ENCODE data around the gene SNRNP40.
"Not testable (repeated sequence)": the region's sequence is repeated elsewhere in the genome, so short reads cannot be mapped to it uniquely, and the experiment has no call there.

Gene SNRNP40

DNA sequence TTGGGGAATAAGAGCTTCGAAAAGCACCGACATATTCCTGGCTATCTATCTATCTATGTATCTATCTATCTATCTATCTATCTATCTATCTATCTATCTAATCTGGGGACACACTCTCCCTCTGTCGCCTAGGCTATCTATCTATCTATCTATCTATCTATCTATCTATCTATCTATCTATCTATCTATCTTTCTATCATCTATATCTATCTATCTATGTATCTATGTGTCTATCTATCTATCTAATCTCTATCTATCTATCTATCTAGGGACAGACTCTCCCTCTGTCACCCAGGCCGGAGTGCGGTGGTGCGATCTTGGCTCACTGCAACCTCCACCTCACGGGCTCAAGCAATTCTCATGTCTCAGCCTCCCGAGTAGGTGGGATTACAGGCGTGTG lies 14.2 kb downstream of the SNRNP40 start:
- not testable (repeated sequence) for DNase-seq (ENCODE audit: low spot score)

DNA sequence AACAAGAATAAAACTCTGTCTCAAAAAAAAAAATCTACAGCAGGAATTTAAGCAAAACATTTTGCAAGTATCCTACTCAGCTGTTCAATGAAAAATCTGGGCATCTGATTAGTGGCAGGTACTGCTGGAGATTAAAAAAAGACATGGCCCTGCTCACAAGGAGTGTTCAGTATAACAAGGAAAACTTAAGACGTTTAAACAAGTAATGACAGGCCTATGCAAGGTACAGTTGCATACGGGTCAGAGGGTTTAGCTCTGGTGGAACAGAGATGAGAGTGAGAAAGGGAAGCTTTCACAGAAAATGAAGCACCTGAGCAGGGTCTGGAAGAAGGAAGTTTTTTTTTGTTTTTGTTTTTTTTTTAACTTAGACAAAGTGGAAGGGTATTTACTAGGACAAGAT lies 23.0 kb downstream of the SNRNP40 start:
- no peak for DNase-seq (ENCODE audit: low spot score)

DNA sequence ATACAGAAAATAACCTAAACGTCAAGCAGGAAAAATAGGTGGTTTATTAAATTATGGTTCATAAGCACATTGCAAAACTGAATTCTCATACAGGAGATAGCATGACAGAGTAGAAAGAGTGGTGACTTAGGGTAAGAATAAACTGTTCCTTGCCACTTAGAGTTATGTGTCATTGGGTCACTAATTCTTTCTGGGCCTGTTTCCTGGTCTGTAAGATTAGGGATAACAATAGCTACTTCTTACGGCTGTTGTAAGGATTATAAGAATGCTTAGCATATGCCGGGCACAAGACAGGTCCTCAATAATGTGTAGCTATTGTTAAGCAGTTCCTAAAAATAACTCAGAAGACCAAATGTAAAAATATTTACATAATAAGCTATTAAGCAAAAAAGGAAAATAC lies 24.2 kb downstream of the SNRNP40 start:
- no peak for DNase-seq (ENCODE audit: low spot score)

DNA sequence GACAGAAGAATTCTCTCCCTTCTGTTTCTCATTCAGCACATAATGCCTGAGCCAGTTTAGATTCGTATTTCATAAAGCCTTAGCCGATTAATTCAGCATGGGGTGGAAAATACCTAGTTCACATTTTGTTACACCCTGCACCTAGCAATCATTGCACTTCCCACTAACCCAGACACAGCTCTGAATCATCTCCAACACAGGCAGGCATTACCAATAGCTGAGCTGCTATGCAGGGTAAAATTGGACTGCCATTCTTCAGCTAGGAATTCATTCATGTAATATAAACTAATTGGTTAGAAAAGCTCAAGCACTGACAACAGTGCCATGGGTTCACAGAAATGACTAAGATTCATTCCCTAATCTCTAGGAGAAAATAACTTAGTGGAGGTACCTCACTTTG lies 30.0 kb downstream of the SNRNP40 start:
- DNase-seq (ENCODE audit: low spot score): no peak

DNA sequence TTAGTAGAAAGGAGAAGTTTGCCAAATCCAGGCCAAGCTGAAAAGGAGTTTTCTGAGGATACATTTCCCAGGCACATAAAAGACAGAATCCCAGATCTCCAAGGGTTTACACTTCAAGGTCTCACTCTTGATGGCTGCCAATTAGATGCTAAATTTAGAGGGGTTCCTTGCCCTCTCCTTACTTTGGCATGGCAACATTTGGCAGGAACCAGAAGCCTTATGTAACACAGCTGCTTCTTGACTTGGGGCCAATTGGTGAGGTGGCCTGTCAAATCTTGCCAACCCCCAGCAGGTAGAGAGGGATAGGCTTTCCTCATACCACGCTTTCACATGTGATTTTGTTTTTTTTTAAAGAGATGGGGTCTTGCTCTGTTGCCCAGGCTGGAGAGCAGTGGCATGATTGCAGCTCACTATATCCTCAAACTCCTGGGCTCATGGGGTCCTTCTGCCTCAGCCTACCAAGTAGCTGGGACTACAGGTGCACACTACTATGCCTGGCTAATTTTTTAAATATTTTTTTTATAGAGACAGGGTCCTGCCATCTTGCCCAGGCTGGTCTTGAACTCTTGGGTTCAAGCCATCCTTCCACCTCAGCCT lies 31.7 kb downstream of the SNRNP40 start:
- no peak for DNase-seq (ENCODE audit: low spot score)

DNA sequence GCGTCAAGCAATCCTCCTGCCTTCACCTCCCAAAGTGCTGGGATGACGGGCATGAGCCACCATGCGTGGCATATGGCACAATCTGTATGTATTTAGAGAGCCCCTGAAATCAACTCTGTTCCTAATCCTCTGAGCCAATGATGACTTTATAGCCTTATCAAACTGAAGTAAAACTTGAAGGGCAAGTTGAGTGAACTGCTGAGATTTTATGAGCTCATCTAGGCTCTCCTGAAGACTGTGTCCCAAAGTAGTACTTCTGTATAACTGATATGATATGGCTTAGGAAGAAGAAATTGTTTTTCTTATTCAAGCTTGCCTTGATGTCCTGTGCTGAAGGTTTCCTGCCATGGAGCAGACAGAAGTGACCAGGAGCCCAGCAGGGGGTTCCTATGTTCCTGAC lies 33.2 kb downstream of the SNRNP40 start:
- DNase-seq (ENCODE audit: low spot score): no peak

DNA sequence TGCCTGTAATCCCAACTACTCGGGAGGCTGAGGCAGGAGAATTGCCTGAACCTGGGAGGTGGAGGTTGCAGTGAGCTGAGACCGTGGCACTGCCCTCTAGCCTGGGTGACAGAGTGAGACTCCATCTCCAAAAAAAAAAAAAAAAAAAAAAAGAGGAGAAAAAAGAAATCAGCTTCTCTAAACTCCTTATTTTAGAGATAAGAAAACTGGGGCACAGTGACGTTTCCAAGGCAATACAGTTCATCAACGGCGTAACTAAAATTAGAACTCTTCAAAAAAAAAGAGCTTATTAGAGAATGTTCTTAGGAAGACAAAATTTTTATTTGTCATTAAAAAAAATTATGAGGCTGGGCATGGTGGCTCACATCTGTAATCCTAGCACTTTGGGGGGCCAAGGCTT lies 34.2 kb downstream of the SNRNP40 start:
- not testable (repeated sequence) for DNase-seq (ENCODE audit: low spot score)

DNA sequence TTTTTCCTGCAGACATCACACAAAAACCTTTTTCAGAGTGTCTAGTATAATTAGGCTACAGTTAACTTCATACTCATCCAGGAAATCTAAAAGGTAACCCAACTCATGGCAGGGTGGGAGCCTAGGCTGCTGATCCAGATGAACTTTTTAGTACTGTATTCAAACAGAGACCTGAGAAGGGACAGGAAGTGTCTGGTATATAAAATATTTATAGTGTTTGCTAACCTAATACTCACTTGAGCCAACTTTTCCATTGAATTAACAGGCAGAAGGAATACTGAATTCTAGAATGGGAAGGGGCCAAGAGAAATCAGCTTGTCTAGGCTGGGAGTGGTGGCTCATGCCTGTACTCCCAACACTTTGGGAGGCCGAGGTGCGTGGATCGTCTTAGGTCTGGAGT lies 34.7 kb downstream of the SNRNP40 start:
- DNase-seq (ENCODE audit: low spot score): no peak

DNA sequence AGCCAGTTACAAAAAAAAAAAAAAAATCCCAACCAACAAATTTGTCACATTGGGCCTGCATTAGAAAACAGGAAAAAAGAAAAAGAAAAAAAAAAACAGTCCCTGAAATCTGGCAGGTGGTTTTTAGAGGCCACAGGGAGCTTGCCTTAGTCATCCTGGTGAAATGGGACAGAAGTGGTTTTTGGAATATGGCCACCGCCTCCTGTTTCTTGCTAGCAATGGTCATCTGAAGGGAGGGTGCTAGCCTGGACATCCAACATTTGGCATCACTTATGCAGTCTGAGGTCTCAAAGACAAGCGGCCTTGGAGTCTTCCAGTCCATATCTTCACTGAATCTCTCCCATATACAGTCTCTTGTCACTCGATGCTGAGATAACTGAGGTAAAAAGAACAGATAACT lies 36.8 kb downstream of the SNRNP40 start:
- DNase-seq (ENCODE audit: low spot score): no peak

DNA sequence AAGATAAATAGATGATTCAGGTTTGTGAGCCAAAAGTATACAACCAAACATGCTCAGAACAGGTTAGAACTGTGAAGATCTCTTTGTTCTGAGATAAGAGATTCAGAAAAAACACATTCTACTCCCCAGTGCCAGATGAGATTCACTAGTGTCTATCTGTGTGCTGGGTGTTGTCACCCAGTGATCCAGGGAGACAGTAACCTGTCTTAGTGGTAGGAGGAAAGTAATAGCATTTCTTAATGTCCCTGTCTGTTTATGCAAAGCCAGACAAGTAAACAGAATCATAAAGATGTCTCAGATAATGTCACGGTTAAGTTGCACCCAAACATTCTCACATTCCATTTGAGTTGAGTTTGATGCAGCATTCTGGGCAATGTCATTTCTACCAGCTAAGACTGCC lies 38.0 kb downstream of the SNRNP40 start:
- no peak for DNase-seq (ENCODE audit: low spot score)

DNA sequence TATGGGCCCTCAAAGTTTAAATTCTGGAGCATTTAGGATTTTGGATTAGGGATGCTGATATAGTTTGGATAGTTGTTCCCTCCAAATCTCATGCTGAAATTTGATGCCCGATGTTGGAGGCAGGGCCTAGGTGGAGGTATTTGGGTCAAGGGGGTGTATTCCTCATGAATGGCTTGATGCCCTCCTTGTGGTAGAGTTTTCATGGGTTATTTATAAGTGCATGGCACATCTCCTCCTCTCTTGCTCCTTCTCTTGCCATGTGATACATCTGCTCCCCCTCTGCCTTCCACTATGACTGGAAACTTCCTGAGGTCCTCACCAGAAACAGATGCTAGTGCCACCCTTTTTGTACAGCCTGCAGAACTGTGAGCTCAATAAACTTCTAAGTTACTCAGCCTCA lies 39.4 kb downstream of the SNRNP40 start:
- no peak for DNase-seq (ENCODE audit: low spot score)

DNA sequence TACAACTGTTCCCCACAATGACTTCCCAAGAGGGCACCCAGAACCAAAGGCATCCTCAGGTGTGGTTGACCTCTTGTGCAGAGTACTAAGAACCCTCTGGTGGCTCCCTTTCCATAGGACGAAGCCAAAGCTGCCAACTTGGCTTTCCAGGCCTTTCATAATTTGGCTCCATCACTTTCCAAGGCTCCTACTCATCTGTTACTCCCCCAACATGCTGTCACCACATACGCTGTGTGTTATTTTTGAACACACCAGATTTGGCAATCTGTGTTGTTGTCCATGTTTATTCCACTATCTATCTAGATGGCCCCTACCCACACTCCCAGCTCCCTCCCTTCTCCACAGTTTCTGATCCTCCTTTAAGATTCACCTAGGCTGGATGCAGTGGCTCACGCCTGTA lies 46.7 kb downstream of the SNRNP40 start:
- DNase-seq (ENCODE audit: low spot score): no peak

DNA sequence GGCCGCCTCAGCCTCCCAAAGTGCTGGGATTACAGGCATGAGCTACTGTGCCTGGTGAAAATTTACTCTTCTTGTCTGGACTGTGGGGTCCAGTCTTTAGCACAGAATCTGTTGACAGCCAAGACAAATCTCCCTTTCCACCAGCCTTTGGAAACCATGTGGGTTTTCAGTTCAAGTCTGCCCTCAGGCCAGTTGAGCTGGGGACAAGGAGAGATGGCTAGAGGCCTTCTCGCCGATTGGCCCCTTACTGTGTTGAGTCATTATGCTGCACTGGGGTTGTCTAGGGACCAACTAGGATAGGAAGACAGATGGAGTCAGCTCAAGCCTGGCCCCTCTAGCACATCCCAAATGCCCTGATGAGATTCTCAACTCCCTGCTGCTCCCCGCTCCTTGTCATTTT lies 48.3 kb downstream of the SNRNP40 start:
- DNase-seq (ENCODE audit: low spot score): no peak

DNA sequence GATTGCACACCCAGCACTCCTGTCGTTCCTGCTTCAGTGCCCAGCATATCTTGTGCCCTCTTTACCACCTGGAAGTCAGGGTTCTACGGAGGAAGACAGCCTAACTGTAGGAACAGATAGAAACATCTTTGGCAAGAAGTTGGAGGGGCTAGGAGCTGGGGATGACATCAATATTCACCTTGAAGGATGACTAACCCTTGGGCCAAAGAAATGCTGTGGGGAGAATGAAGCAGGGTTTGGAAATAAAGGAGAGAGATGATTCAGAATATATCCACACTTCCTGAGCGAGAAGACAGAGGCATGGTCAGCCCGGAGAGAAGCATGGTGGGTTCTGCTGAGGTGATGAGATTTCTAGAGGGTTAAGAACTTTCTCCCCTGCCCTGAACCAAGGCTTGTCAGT lies 52.3 kb downstream of the SNRNP40 start:
- no peak for DNase-seq (ENCODE audit: low spot score)

DNA sequence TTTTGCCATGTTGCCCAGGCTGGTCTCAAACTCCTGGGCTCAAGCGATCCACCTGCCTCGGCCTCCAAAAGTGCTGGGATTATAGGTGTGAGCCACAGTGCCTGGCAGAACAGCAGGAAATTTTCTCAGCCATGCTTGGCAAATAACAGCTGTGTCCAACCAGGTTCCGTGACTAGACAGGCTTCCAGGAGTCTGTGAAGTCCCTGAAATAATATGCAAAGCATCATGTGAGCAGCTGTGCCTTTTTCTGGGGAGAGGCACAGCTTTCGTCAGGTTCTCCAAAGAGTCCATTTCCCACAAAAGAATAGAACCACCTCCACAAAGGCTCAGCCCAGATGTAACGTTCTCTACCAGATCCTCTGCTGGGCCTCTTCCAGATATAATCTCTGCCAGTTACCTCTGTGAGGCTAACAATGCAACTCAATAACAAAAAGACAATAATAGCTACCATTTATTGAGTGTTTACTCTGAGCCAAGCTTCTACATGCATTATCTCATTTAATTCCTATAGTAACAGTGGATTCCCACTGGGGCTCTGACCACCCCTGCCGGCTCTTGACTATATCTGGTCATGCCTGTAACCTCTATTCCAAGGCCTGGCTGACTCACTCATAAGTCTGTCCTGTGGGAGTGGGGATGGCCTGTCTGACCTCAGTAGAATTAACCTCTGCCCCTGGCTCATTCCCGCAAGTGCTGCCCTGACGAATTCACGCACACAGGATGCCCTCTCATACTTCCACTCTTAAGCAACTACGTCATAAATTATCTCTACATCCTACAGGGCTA lies 52.9 kb downstream of the SNRNP40 start:
- no peak for DNase-seq (ENCODE audit: low spot score)

DNA sequence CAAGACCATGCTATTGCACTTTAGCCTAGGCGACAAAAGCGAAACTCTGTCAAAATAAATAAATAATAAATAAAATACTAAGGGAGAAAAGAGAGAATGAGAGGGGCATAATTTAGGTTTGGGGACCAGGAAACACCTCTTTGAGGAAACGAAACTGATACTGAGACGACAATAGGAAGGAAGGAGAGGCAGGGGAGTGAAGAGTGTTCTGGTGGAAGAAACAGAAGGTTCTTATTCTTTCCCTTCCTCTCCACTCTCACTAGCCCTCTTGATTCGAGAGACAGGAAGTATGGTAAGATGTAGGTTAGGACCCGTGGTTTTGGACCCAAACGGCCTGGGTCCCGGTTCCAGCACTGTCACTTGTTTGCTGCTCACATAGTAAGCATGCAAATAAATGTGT lies 55.3 kb downstream of the SNRNP40 start:
- no peak for DNase-seq (ENCODE audit: low spot score)

DNA sequence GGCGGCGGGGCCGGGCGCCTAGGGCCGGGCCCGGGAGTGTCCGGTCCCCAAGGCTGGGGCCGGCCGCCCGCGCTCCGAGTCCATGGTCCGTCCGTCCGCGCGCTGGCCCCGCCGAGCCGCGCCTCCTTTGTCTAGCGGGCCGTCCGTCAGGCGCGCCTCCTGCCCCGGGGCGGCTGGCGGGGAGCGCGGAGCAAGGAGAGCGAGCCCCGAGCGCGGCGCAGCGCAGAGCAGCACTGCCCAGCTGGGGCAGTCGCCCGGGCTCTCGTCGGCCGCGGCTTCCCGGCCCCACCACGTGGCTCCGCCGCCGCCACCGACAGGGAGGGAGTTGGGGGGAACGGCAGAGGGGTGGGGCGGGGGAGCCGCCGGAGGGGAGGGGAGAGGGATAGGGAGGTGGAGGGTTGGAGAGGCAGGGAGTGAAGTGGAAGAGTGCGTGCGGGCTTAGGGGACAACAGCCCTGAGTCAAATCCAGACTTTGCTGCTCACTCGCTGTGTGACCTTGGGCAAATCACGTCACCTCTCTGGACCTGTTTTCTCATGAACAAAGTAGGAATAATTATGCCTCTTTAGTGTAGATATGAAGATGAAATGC lies 56.8 kb downstream of the SNRNP40 start, which contains the start of gene NKAIN1:
Gene NKAIN1 (minus strand): TSS at position 235 of the 589 bp plus-strand sequence. CDS start 340 bp downstream, outside the sequence.
- DNase-seq (ENCODE audit: low spot score): peak; percentile 42

DNA sequence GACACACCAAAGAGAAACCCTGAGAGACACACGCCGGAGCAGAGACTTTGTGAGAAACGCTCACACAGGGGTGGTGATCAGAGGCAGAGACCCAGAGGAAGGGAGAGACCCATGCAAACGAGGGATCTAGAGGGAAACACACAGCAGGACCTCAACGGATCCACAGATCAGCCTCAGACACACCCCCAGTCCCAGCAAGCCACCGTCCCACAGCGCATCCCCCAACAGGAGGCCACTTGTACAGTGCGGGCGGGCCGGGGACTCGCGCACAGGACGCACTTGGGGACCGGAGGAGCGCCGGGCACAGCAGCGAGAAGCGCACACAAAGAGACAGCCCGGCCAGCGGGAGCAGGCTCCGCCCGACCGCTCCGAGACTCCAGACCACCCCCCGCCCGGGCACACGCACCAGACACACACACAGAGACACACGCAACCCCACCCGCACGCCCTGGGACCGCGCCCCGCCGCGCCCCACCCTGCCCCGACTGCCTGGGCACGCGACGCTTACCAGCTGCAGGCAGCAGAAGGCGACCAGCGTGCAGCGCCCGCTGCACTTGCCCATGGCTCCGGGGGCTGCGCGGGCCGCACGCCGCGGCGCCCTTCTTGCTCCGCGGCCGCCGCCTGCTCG lies 57.5 kb downstream of the SNRNP40 start:
- DNase-seq (ENCODE audit: low spot score): peak; percentile 53

DNA sequence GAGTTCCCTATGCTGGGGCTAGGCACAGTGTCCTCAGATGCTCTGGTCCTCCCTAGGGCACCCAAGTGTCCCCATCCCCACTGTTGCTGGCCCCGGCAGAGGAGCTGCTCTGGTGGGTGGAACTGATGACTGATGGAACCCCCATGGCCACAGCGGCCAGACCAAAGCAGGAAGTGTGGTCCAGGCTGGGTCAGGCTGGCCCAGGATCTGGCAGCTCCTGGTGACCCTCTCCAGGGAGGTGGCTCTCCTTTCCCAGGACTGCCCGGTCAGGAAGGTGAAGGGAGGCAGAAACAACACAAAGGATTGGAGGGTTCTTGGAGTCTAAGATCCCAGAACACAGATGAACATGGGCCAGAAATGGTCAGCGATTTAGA lies 58.0 kb downstream of the SNRNP40 start:
- no peak for DNase-seq (ENCODE audit: low spot score)

DNA sequence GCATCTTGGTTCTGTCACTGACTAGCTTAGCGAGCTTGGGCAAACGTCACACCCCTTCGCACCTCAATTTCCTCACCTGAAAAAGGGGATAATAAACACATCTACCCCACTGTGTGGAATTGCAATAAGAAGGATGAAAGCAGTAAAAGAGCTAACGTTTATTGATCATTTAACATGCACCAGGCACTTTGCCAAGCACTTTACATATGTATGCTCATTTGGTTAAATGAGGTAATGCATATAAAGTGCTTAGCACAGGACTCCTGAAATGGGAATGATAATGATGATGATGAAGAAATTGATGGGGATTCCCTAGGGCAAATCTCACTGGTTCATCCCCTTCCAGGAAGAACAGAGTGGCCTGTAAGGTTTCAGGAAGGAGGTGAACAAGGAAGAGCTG lies 61.7 kb downstream of the SNRNP40 start:
- DNase-seq (ENCODE audit: low spot score): no peak

DNA sequence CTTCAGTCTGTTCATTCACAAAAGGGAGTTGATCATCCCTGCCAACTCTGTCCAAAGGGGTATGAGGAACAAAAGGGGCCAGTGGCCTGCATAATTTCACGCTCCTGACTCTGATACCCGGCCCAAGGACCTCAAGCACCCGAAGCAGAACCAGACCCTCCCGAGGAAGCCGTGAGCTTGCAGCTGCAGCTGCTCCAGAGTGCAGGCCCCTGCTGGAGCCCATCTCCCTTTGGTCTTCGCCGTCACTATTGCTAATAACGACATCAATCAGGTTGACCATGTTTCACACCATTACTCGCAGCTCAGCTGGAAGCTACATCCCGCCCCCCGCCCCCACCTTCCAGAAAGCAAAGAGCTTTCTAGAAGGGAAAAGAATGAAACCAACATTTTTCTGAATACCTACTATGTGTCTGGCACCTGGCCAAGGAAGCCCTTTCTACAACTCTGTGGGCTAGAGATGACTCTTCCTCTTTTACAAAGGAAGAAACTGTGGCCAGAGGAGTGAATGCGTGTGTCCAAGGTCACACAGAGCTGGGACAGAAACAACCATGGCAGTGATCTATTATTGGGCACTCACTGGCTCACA lies 62.4 kb downstream of the SNRNP40 start:
- no peak for DNase-seq (ENCODE audit: low spot score)

DNA sequence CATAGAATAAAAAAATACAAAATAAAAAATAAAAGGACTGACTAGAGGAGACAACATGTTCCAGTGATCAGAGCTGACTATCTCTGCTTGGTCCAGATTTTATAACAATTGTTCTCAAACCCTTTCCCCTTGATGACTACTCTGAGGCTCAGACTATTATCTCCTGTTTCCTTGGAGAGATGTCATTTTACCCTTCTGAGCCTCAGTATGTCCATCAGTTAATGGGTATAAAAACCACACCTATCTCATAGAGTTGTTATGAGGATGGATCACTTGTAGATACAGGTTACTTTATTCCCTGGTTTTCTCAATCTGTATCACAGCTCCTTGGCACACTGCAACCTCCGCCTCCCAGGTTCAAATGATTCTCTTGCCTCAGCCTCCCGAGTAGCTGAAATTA lies 63.9 kb downstream of the SNRNP40 start:
- DNase-seq (ENCODE audit: low spot score): no peak

DNA sequence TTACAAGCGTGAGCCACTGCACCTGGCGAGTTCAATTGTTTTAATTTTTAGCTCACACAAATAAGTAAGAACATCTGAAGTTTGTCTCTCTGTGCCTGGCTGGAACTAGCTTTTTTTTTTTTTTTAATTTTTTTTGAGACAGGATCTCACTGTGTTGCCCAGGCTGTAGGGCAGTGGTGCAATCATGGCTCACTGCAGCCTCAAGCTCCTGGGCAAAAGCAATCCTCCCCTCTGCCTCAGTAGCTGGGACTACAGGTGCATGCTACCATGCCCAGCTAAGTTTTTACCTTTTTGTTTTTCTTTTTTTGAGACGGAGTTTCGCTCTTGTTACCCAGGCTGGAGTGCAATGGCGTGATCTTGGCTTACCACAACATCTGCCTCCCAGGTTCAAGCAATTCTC lies 64.8 kb downstream of the SNRNP40 start:
- DNase-seq (ENCODE audit: low spot score): no peak

Data from SW480 (cell line).